ENCODE measurements around the gene PGBD5.

PGBD5 gene

GRCh38 chr1:230371923-230372703 lies 54.0 kb downstream of the PGBD5 start:
- no peak for DNase-seq

- no peak for DNase-seq
Measured at GRCh38 chr1:230370109-230370508, 56.0 kb downstream of the PGBD5 start.

GRCh38 chr1:230368871-230369270 lies 57.3 kb downstream of the PGBD5 start:
- DNase-seq, result no peak

DNA sequence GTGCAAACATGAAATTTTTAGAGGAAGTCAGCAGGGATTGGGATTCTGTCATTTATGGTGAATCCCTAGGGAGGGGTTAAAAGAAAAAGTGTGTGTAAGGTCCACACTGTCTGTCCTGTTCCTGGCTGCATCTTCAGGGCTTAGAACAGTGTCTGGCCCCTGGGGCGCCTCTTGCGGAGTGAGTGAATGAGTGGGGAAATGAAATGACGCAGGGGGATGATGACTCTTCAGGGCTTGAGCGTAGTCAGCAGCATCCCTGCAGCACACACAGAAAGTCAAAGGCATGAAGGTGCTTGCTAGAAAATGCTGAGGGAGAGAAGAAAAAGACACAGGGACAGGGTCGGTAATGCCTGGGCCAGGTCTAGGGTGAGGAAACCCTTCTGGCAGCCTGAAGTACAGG lies 57.8 kb downstream of the PGBD5 start:
- DNase-seq, result no peak

GRCh38 chr1:230366504-230366915 lies 59.6 kb downstream of the PGBD5 start:
- no peak for DNase-seq

- no peak for DNase-seq
Measured at GRCh38 chr1:230365723-230366307, 60.3 kb downstream of the PGBD5 start.

DNA sequence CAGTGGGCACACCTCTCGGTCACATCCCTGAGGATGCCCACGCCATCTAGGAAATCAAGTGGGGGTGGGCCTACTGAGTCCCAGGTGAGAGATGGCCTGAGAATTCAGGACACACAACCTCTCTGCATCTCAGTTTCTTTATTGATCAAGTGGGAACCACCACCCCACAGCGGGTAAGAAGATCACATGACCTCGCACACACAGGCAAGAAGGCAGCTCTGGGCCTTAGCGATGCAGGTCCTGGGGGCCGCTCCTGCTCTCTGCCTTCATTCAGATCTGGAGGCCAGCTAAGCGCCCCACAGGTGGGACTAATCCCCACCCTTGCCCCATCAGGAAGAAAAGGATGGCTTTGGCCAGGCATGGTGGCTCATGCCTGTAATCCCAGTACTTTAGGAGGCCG lies 63.2 kb downstream of the PGBD5 start:
- DNase-seq, result no peak

DNA sequence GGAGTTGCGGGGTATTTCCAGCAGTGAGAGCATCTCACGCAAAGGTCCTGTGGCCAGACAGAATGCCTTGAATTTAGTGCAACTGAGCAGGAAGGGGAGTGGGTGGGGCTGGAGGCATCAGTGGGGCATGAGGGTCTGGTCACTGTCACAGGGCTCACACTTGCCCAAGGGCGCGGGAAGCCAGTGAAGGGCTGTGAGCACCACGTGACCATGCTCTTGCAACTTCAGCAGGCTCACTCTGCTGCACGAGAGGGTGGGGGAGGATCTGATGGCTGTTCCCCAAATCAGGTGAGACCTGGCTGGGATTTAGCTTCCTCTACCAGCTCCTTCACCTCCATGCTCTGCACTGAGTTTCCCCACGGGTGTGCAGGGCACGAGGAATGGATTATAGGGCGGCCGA lies 64.2 kb downstream of the PGBD5 start:
- no peak for DNase-seq

GRCh38 chr1:230359992-230360668 lies 66.0 kb downstream of the PGBD5 start:
- DNase-seq, result no peak

DNA sequence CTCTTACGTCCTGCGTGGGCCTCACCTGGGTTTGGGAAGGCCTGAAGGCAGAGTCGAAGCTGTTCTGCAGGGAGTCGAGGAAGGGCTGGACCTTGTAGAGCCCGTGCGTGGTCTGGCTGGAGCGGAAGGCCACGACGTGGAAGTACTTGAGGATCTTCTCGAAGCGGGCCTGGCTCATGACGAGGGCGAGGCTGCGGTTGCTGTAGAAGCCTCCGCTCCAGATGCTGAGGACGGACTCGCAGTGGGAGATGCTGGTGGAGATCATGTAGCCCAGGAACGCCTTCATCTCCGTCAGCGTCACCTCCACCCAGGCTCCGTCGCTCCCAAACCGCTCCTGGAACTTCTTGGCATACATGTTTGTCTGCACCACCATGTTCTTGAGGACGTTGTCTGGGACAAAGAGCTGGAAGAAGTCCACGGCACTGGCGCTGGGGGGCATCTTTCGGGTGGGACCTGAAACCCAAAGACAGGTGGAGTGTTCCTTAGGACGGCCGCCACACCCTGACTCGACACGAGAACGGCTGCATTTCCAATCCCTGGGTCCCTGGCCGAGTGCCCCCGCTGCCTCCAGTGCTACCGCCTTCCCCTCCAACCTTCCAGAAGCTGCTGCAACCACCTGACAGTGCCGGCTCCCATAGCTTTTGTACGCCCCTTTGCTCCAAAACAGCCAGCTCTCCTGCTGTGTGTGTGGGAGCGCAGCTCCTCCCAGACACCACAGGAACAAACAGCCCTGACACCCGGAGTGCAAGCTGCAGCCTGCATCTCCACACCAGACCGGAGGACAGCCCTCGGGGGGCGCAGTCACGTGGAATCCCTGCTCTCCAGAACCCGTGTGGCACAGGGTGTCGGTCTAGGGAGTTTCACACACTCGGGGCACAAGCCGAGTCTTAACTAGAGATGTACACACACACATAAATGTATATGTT lies 69.0 kb downstream of the PGBD5 start:
- no peak for DNase-seq

DNA sequence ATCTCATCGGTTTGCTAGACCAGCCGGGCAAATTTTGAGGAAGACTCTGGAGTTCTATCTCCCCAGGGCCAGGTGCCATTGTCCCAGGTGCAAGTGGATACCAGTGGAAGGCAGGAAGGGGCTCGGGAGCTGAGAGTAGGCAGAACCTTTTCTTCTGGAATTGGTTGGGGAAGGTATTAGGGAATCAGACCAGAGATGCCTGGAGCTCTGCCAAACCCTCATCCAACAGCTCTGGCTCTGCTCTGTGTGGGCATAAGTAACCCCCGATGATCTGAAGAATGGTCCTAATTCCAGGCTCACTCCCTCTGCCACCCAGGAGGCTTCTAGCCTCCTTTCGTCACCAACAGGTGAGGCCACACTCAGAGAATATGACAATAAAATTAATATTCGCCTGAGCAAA lies 69.9 kb downstream of the PGBD5 start:
- DNase-seq, result no peak

DNA sequence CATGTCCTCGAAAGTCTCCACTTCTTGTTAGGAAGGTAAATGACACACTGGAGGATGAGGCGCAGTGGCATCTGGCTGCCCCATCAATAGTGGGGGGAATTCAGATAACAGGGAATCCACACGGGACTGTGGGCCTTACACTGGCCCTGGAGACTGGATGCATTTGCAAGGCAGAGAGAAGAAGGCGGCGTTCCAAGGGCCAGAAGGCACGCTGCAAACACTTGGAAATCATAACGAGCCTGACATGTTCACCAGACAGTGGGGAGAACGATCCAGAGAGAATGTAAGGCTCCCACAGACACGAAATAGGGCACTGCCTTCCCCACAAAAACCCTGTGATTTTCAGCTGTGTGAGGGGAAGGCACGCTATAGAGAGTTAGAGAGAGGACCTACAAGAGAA lies 70.5 kb downstream of the PGBD5 start:
- no peak for DNase-seq

DNA sequence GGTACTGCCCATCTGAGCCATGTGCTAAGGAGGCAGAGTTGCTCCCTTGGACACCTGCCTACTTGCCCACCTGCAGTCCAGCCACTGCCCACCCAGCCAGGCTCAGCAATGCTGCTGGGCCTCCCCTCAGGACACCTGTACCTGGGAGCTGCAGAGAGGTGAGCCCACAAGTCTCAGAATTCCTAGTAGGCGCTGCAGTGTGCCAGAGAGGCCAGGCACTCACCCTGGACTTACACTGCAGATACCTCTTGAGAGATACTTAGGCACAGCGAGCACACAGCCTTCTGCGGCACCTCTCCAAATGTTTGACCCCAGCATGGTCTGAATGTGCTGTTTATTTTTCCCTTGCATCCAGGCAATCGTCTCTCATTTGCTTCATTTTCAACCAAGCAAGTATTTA lies 71.0 kb downstream of the PGBD5 start:
- no peak for DNase-seq

DNA sequence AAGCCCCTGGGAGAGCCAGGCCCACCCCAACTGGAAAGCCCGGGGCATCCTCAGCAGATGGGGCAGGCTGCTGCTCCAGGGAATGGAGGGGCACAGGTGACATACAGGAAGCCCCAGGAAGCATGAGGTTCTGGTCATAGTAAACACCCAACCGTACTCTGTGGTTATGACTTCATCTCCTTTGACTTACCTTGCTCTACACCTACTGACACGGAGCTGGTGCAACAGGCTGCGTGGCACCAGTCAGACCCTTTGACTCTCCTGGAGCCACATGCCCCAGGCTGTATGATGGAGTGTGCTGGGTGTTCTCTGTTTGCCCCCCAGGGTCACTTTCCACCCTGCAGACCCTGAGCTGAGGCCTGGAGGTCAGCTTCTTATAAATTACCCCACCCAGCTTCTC lies 72.1 kb downstream of the PGBD5 start:
- no peak for DNase-seq

GRCh38 chr1:230352537-230352936 lies 73.6 kb downstream of the PGBD5 start:
- no peak for DNase-seq

GRCh38 chr1:230351983-230352382 lies 74.1 kb downstream of the PGBD5 start:
- DNase-seq, result no peak

GRCh38 chr1:230351514-230351913 lies 74.6 kb downstream of the PGBD5 start:
- DNase-seq, result no peak

GRCh38 chr1:230350208-230350921 lies 75.8 kb downstream of the PGBD5 start:
- no peak for DNase-seq

GRCh38 chr1:230349020-230349393 lies 77.1 kb downstream of the PGBD5 start:
- DNase-seq, result no peak

GRCh38 chr1:230348386-230349019 lies 77.6 kb downstream of the PGBD5 start:
- no peak for DNase-seq

GRCh38 chr1:230347896-230348295 lies 78.2 kb downstream of the PGBD5 start:
- no peak for DNase-seq

All from islet precursor cell (in vitro differentiated cells).